Spleen (tissue), 11 donors: ENCODE measurements around the gene NLN. TPM values are rescaled to one million over a fixed set of nuclear protein-coding genes. Genes with fewer than 3 reads are reported as not detected.

Experiments used
- DNase-seq: peaks from one replicate; pipeline ENCODE4 v3.0.0-alpha.2; 2020
- H3K27ac ChIP-seq, 8 donors: fragments of 200-600 bp; sonication (generic) in 7 of 8; 1 replicate in 4 of 8; 2 replicates in 4 of 8; pipeline versions ENCODE4 v1.5.0 to v1.8.0; 2016 to 2021; ENCODE audit warnings: inconsistent platforms in 4 of 8, mild to moderate bottlenecking in 4 of 8, moderate library complexity in 1 of 8
- H3K27me3 ChIP-seq, 7 donors: fragments of 200-600 bp; sonication (generic) in 6 of 7; replicated peaks in 1 of 7; 1 replicate in 4 of 7; 2 replicates in 3 of 7; pipeline versions ENCODE4 v1.5.0 to v1.8.0; 2016 to 2021; ENCODE audit warnings: inconsistent platforms in 3 of 7, mild to moderate bottlenecking in 1 of 7
- H3K36me3 ChIP-seq, 6 donors: fragments of 200-600 bp; sonication (generic) in 5 of 6; 1 replicate in 4 of 6; 2 replicates in 2 of 6; pipeline versions ENCODE4 v1.5.0 to v1.8.0; 2016 to 2021; ENCODE audit warnings: inconsistent platforms in 2 of 6
- H3K4me1 ChIP-seq, 6 donors: fragments of 200-600 bp; sonication (generic) in 5 of 6; 1 replicate in 3 of 6; 2 replicates in 3 of 6; pipeline versions ENCODE4 v1.5.0 to v1.8.0; 2016 to 2021; ENCODE audit warnings: inconsistent platforms in 3 of 6
- H3K4me3 ChIP-seq, 8 donors: fragments of 200-600 bp; sonication (generic) in 7 of 8; 1 replicate in 4 of 8; 2 replicates in 4 of 8; pipeline versions ENCODE4 v1.5.0 to v1.8.0; 2016 to 2021; ENCODE audit warnings: inconsistent platforms in 4 of 8, mild to moderate bottlenecking in 4 of 8, moderate library complexity in 2 of 8
- H3K9me3 ChIP-seq, 8 donors: fragments of 200-600 bp; sonication (generic) in 7 of 8; 1 replicate in 4 of 8; 2 replicates in 4 of 8; pipeline versions ENCODE4 v1.5.0 to v1.8.0; 2016 to 2021; ENCODE audit warnings: inconsistent platforms in 4 of 8
- CTCF ChIP-seq, 11 experiments: fragments of 200-600 bp in 7 of 11; fragments of 450-650 bp in 4 of 11; sonication (generic) in 4 of 11; IDR thresholded peaks in 8 of 11; conservative IDR thresholded peaks in 3 of 11; 1 replicate in 7 of 11; 2 replicates in 4 of 11; pipeline versions ENCODE4 v1.4.0 to v1.8.0; 2016 to 2021; ENCODE audit warnings: antibody characterized with exemption in 11 of 11, inconsistent platforms in 4 of 11, mild to moderate bottlenecking in 1 of 11
- POLR2A ChIP-seq, 3 donors: fragments of 450-650 bp; IDR thresholded peaks; one replicate each; pipeline ENCODE4 v1.5.1; 2017; ENCODE audit warnings: antibody characterized with exemption in 3 of 3, mild to moderate bottlenecking in 1 of 3
- POLR2AphosphoS5 ChIP-seq, 3 donors: sonication (generic); formaldehyde crosslinking; IDR thresholded peaks; one replicate each; pipeline ENCODE4 v1.5.1; 2017; ENCODE audit warnings: antibody characterized with exemption in 3 of 3
- WGBS, 5 donors: extraction: QIAGEN DNeasy Blood & Tissue Kit in 3 of 5; methylation state at CpG; one replicate each; pipeline versions ENCODE4 v1.1.5 to v1.1.7; 2013 to 2018; 5-methylcytosine and 5-hydroxymethylcytosine counted together
- intact Hi-C: fragments of 100-400 bp; cut with DNase I; formaldehyde crosslinking; loops from one replicate; pipeline ENCODE4 v1.15.0; 2023; ENCODE audit warnings: low total_unique reads
- polyA plus RNA-seq, 3 donors: library from polyadenylated mRNA; stranded (reverse); fragments of 200-250 nt; gene quantifications; one replicate each; pipeline ENCODE4 v1.2.1, GENCODE V29; 2013
- total RNA-seq, 7 donors: library from RNA; depleted of rRNA in 3 of 7; stranded (reverse); fragments of >200 nt in 3 of 7; fragmentation: NEBNext Ultra II Directional in 4 of 7; extraction: Animal tissue kit (Norgen Biotek cat#: 25700) in 4 of 7; gene quantifications; one replicate each; pipeline versions ENCODE4 v1.1.0 to v1.2.1, GENCODE V29; 2016 to 2021
- donor health status: healthy with polysubstance abuse.
- donor health status: DM: no; HTN: no; CAD: no; lungs with moderate emphysema.
- donor health status: DM: no; HTN: no; CAD: no.
- donor health status: Bipolar disorder and iron deficiency.
- donor health status: healthy.
- donor health status: DM: no; HTN: no; CAD: no.
- donor health status: DM: yes; HTN: yes; CAD: no.

NLN gene
- total and polyA plus RNA-seq, 10 donors = 1.3 to 24.8 (median 9.0) TPM

GRCh38 chr5:65762234-65762633 lies 40.2 kb downstream of the NLN start:
- Histone ChIP-seq H3K9me3 (peaks cover 0 to 5% (median 0%) of the 10 kb centered on the region in 8 donors), H3K27me3 (no peaks in the 10 kb centered on the region), H3K4me1 (peaks cover 0 to 12% (median 6%) of the 10 kb centered on the region in 6 donors), H3K36me3 (peaks cover 0 to 31% (median 0%) of the 10 kb centered on the region in 6 donors), H3K4me3 (no peak overlapping the region), H3K27ac (no peak overlapping the region)
- intact Hi-C loops = no loop called here
- WGBS, 5 donors = 97 to 100% (median 98%) methylated on average over 1 of the region's 1 CpG
- no peak for TF ChIP-seq POLR2AphosphoS5 (IDR thresholded peaks at IDR 0.05)
- no peak for DNase-seq

- WGBS, 5 donors = 97 to 100% (median 100%) methylated on average over 1 of the region's 1 CpG
- Histone ChIP-seq H3K4me1 (peaks cover 0 to 9% (median 6%) of the 10 kb centered on the region in 6 donors), H3K9me3 (peaks cover 0 to 9% (median 0%) of the 10 kb centered on the region in 8 donors), H3K27me3 (no peaks in the 10 kb centered on the region), H3K4me3 (no peak overlapping the region), H3K27ac (no peak overlapping the region), H3K36me3 (peaks cover 0 to 15% (median 0%) of the 10 kb centered on the region in 6 donors)
- intact Hi-C loops = no loop called here
- no peak for TF ChIP-seq POLR2A (IDR thresholded peaks at IDR 0.05)
- no peak for TF ChIP-seq CTCF (IDR thresholded peaks at IDR 0.05 in 8 of 11, conservative IDR thresholded peaks at IDR 0.05 in 3 of 11)
- no peak for TF ChIP-seq POLR2AphosphoS5 (IDR thresholded peaks at IDR 0.05)
- DNase-seq = no peak
These were observed 43.6 kb downstream of the NLN start for GRCh38 chr5:65765582-65765981.

GRCh38 chr5:65766175-65766574 lies 44.2 kb downstream of the NLN start:
- H3K4me1 ChIP-seq = peaks cover 0 to 5% (median 3%) of the 10 kb centered on the region in 6 donors
- H3K36me3 ChIP-seq = peaks cover 0 to 12% (median 0%) of the 10 kb centered on the region in 6 donors
- 60 to 87% (median 80%) methylated on average over 2 of the region's 2 CpGs for WGBS, 5 donors
- intact Hi-C loops = no loop called here
- TF ChIP-seq POLR2AphosphoS5 (IDR thresholded peaks at IDR 0.05) (no peak), POLR2A (IDR thresholded peaks at IDR 0.05) (no peak), CTCF (IDR thresholded peaks at IDR 0.05 in 8 of 11, conservative IDR thresholded peaks at IDR 0.05 in 3 of 11) (no peak)
- H3K27ac ChIP-seq = no peak overlapping the region
- no peaks in the 10 kb centered on the region for H3K27me3 ChIP-seq
- H3K9me3 ChIP-seq = peaks cover 0 to 9% (median 0%) of the 10 kb centered on the region in 8 donors
- H3K4me3 ChIP-seq = no peak overlapping the region
- no peak for DNase-seq

DNA sequence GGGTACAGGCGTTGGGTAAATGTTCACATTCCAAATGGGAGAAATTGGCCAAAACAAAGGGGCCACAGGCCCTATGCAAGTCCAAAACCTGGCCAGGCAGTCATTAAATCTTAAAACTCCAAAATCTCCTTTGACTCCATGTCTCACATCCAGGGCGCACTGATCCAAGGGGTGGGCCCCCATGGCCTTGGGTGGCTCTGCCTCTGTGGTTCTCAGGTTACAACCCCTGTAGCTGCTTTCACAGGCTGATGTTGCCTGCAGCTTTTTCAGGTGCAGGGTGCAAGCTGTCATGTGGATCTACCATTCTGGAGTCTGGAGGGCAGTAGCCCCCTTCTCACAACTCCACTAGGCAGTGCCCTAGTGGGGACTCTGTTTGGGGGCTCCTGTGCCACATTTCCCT lies 44.8 kb downstream of the NLN start:
- Histone ChIP-seq H3K27ac (no peak overlapping the region), H3K4me3 (no peak overlapping the region), H3K9me3 (peaks cover 0 to 9% (median 0%) of the 10 kb centered on the region in 8 donors), H3K36me3 (peaks cover 0 to 12% (median 0%) of the 10 kb centered on the region in 6 donors), H3K4me1 (no peaks in the 10 kb centered on the region), H3K27me3 (no peaks in the 10 kb centered on the region)
- 90 to 99% (median 95%) methylated on average over 2 of the region's 2 CpGs for WGBS, 5 donors
- intact Hi-C loops = no loop called here
- no peak for DNase-seq
- TF ChIP-seq POLR2AphosphoS5 (IDR thresholded peaks at IDR 0.05) = no peak
- no peak for TF ChIP-seq CTCF (IDR thresholded peaks at IDR 0.05 in 8 of 11, conservative IDR thresholded peaks at IDR 0.05 in 3 of 11)
- no peak for TF ChIP-seq POLR2A (IDR thresholded peaks at IDR 0.05)

DNA sequence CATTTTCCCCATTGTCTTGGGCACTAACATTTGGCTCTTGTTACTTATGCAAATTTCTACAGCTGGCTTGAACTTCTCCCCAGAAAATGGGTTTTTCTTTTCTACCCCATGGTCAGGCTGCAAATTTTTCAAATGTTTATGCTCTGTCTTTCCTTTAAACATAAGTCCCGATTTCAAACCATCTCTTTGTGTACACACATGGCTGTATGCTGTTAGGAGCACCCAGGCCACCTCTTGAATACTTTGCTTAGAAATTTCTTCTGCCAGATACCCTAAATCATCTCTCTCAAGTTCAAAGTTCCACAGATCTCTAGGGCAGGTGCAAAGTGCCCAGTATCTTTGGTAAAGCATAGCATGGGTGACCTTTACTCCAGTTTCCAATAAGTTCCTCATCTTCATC lies 45.6 kb downstream of the NLN start:
- no peak for TF ChIP-seq POLR2A (IDR thresholded peaks at IDR 0.05)
- no peak for TF ChIP-seq POLR2AphosphoS5 (IDR thresholded peaks at IDR 0.05)
- TF ChIP-seq CTCF (IDR thresholded peaks at IDR 0.05 in 8 of 11, conservative IDR thresholded peaks at IDR 0.05 in 3 of 11) = no peak
- intact Hi-C loops = no loop called here
- Histone ChIP-seq H3K4me3 (no peak overlapping the region), H3K4me1 (no peaks in the 10 kb centered on the region), H3K27ac (no peak overlapping the region), H3K36me3 (peaks cover 0 to 12% (median 0%) of the 10 kb centered on the region in 6 donors), H3K9me3 (peaks cover 0 to 9% (median 0%) of the 10 kb centered on the region in 8 donors), H3K27me3 (no peaks in the 10 kb centered on the region)
- no peak for DNase-seq
- 95 to 100% (median 97%) methylated on average over 1 of the region's 1 CpG for WGBS, 5 donors
